Measurements from ENCODE around the gene TFDP1.

TFDP1 gene

DNA sequence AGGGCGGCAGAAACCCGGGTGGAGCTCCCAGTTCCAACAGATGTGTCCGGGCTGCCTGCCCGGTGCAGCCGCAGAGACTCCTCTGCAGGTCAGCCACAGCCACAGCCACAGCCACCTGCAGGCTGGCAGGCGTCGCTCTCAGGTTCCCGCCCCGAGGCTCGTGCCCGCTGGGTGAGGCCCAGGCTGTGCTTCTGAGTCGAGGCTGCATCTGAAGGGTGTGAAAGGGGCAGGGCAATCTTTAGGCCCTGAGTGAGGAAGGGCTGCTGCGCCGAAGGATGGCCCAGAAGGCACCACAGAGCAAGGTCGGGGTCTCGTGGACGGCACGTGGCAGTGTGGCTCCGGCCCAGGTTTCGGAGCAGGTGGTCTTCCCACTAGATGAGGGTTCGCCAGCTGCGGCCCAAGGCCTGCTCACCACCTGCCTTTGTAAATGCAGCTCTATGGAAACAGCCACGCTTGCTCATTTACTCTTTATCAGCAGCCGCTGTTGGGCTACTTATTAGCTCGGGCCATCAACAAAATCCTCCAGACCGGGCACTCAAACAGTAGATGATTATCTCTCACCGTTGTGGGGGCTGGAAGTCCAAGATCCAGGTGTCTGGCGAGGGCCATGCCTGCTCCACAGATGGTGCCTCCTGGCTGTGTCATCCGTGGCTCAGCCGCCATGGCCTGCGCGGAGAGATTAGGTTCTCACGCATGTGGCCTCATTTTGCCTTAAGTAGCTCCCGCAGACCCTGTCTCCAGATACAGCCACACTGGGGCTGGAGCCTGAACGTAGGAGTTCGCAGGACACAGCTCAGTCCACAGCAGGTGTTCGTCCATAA, 40.3 kb upstream of the TFDP1 start:
- Histone ChIP-seq H3K36me3 (ENCODE audit: control insufficient read depth, insufficient read depth, low read length) (peaks cover 33% of the 10 kb centered on the region), H3K27me3 (ENCODE audit: control insufficient read depth, insufficient read depth, low read length) (no peaks in the 10 kb centered on the region), H3K9ac (ENCODE audit: low read length) (no peak overlapping the region), H3K4me1 (ENCODE audit: control insufficient read depth, insufficient read depth, low read length) (peaks cover 13% of the 10 kb centered on the region; the same call in 1 of the 2 replicates), H3K9me3 (ENCODE audit: control insufficient read depth, insufficient read depth, low read depth, low read length) (no peaks in the 10 kb centered on the region), H3K4me3 (ENCODE audit: low read depth, low read length) (no peak overlapping the region), H3K27ac (ENCODE audit: low read depth, low read length) (no peak overlapping the region)

DNA sequence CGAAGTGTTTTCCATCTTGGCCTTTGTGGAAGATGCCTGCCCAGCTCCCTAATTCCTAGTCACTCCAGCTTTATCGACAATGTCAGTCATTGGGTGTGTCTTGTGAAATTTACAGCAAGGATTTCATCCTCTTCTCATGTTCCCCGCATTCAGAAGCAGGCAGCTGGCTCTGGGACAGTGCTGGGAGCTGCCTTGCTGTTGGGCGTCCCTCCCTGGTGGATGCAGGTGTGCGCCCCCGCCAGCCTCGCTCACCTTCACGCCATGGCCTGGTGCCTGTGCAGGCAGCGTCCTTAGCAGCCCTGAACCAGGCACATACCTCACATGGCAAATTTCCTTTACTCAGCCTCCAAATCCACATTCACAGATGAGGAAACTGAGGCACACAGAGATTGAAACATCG, 39.7 kb upstream of the TFDP1 start:
- Histone ChIP-seq H3K27ac (ENCODE audit: low read depth, low read length) (peak overlapping the region; percentile 49; the same call in 1 of the 2 replicates), H3K9me3 (ENCODE audit: control insufficient read depth, insufficient read depth, low read depth, low read length) (no peaks in the 10 kb centered on the region), H3K9ac (ENCODE audit: low read length) (no peak overlapping the region), H3K4me3 (ENCODE audit: low read depth, low read length) (no peak overlapping the region), H3K27me3 (ENCODE audit: control insufficient read depth, insufficient read depth, low read length) (no peaks in the 10 kb centered on the region), H3K36me3 (ENCODE audit: control insufficient read depth, insufficient read depth, low read length) (peaks cover 31% of the 10 kb centered on the region), H3K4me1 (ENCODE audit: control insufficient read depth, insufficient read depth, low read length) (peaks cover 13% of the 10 kb centered on the region; the same call in 1 of the 2 replicates)

DNA sequence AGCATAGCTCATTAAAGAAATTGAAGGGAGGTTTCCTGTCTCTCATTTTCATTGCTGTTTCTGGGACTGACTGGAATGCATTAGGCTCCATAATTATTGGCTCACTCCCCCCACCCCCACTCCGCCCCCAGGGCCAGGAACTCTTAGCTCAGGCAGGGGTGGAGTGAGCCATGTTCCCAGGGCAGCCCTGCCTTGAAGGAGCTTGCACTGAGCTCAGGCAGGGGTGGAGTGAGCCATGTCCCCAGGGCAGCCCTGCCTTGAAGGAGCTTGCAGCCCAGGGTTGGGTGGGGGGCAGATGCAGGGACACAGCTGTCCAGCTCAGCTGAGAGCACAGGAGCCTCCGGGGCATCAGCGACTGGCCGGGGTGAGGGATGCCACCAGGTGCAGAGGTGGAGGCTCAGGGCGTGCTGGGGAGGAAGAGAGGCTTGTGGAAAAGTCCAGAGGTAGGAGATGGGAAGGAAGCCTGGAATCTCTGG, 39.1 kb upstream of the TFDP1 start:
- no peaks in the 10 kb centered on the region for H3K9me3 ChIP-seq (ENCODE audit: control insufficient read depth, insufficient read depth, low read depth, low read length)
- peaks cover 30% of the 10 kb centered on the region for H3K36me3 ChIP-seq (ENCODE audit: control insufficient read depth, insufficient read depth, low read length)
- peak overlapping the region; percentile 36 for H3K9ac ChIP-seq (ENCODE audit: low read length)
- no peak overlapping the region for H3K4me3 ChIP-seq (ENCODE audit: low read depth, low read length)
- peaks cover 13% of the 10 kb centered on the region; the same call in 1 of the 2 replicates for H3K4me1 ChIP-seq (ENCODE audit: control insufficient read depth, insufficient read depth, low read length)
- H3K27me3 ChIP-seq (ENCODE audit: control insufficient read depth, insufficient read depth, low read length): no peaks in the 10 kb centered on the region
- peak overlapping the region; percentile 49; the same call in 1 of the 2 replicates for H3K27ac ChIP-seq (ENCODE audit: low read depth, low read length)

DNA sequence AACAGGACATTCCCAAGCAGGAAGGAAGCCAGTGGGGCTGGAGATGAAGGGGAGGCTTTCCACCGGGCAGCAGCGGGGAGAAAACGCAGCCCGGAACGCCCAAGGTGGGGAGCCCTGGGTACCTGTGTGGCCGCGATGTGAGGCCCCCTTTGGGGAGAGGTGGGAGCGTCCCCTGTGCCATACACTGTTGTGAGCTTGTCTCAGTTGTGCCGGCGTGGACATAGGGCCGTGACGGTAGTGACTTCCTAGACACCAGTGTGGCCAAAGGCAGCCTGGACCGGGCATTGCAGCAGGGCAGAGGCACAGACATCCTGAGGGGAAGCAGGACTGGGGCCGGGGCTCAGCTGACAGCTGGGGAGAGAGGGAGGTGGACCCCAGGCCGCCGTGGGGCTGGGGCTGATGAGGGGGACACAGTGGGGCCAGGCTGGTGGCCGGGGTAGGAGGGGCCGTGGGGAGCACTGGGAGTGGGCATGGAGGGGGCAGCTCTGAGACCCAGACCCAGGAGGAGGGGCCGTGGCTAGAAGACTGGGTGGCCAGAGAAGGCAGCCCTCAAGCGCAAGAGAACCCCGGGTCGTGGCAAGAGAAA, 38.5 kb upstream of the TFDP1 start:
- Histone ChIP-seq H3K27ac (ENCODE audit: low read depth, low read length) (no peak overlapping the region), H3K9ac (ENCODE audit: low read length) (no peak overlapping the region), H3K4me3 (ENCODE audit: low read depth, low read length) (no peak overlapping the region), H3K27me3 (ENCODE audit: control insufficient read depth, insufficient read depth, low read length) (no peaks in the 10 kb centered on the region), H3K4me1 (ENCODE audit: control insufficient read depth, insufficient read depth, low read length) (peaks cover 13% of the 10 kb centered on the region; the same call in 1 of the 2 replicates), H3K9me3 (ENCODE audit: control insufficient read depth, insufficient read depth, low read depth, low read length) (no peaks in the 10 kb centered on the region), H3K36me3 (ENCODE audit: control insufficient read depth, insufficient read depth, low read length) (peaks cover 28% of the 10 kb centered on the region)

DNA sequence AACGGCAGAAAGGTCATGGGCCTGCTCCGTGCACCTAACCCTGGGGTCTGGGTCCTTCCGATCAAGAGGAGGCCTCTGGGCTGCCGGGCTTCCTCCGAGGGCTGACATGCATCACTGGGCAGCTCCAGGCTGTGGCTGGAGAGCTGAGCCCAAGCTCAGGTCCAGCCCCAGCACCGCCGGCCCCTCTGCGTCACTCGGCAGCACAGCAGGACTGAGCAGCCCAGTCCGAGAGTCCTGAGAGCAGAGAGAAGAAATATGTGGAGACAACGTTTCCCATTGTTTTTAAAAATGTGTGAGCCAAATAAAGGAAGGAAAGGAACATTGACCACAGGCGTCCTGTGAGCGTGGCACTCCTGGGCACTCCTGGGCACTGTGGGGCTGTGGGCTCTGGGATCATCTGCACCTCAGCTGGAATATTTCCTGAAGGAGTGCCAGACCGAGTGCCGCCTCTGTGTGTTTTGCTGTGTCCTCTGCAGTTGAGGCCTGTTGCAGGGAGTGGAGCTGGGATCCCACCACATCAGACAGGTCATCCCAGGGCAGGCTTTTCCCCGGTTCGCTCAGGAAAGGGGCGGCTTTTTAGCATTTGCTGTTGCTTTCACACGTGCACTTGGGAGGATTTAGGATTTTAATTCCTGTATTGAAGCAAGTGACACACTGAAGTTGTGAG, 37.8 kb upstream of the TFDP1 start:
- Histone ChIP-seq H3K4me1 (ENCODE audit: control insufficient read depth, insufficient read depth, low read length) (peaks cover 13% of the 10 kb centered on the region; the same call in 1 of the 2 replicates), H3K4me3 (ENCODE audit: low read depth, low read length) (no peak overlapping the region), H3K9ac (ENCODE audit: low read length) (no peak overlapping the region), H3K27ac (ENCODE audit: low read depth, low read length) (peak overlapping the region; percentile 28; the same call in 1 of the 2 replicates), H3K27me3 (ENCODE audit: control insufficient read depth, insufficient read depth, low read length) (no peaks in the 10 kb centered on the region), H3K36me3 (ENCODE audit: control insufficient read depth, insufficient read depth, low read length) (peaks cover 28% of the 10 kb centered on the region), H3K9me3 (ENCODE audit: control insufficient read depth, insufficient read depth, low read depth, low read length) (no peaks in the 10 kb centered on the region)

DNA sequence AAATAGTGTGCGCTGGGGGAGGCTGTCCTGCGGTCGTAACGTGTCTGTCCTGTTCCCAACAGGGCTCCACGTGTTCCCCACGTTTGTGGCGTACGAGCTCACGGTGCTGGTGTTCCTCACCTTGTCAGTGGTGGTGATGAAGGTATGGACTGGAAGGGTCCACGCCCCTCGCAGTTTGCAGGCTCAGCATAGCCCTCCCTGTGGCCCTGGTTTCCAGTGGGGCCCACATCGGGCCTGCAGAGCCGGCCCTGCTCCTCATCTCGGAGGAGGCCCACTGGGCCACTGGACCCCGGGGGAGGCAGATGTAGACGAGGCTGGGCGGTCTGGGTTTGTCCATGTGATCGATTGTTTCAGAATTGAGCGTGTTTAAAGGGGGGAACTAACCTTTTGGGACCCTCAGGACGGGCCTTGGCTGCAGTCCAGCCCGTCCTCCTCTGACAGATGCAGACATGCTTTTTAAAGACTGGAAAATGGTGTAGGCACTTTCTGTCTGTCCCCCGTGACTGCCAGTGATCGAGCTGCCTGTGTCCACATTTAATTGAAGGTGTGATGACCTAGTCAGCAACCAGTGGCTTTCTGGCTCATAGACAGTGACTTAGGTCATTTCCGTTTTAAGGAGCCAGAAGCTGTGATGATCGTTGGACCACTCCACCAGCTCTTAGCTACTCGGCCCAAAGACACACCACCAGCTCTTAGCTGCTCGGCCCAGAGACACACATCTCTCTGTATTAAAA, 37.1 kb upstream of the TFDP1 start:
- Histone ChIP-seq H3K9ac (ENCODE audit: low read length) (no peak overlapping the region), H3K27ac (ENCODE audit: low read depth, low read length) (peak overlapping the region; percentile 28; the same call in 1 of the 2 replicates), H3K4me1 (ENCODE audit: control insufficient read depth, insufficient read depth, low read length) (peaks cover 13% of the 10 kb centered on the region; the same call in 1 of the 2 replicates)

DNA sequence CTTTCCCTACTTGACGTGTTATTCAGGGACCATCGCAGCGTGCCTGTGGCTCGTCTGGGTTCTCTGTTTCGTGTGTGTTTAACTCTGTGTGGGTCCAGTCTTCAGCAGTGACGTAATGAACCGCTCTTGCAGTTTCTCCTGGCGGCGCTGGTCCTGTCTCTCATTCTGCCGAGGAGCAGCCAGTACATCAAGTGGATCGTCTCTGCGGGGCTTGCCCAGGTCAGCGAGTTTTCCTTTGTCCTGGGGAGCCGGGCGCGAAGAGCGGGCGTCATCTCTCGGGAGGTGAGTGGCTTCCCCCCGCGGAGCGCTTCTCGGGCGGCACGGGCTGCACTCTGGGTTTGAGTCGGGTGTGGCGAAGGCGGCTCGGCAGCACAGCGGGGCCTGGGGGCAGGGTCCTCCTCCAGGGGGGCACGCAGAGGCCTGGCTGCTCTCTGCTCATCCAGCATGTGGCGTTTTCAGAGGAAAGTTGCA, 36.3 kb upstream of the TFDP1 start:
- H3K27ac ChIP-seq (ENCODE audit: low read depth, low read length): no peak overlapping the region
- no peak overlapping the region for H3K9ac ChIP-seq (ENCODE audit: low read length)
- no peak overlapping the region for H3K4me3 ChIP-seq (ENCODE audit: low read depth, low read length)
- peaks cover 30% of the 10 kb centered on the region for H3K36me3 ChIP-seq (ENCODE audit: control insufficient read depth, insufficient read depth, low read length)
- H3K9me3 ChIP-seq (ENCODE audit: control insufficient read depth, insufficient read depth, low read depth, low read length): no peaks in the 10 kb centered on the region
- peaks cover 13% of the 10 kb centered on the region; the same call in 1 of the 2 replicates for H3K4me1 ChIP-seq (ENCODE audit: control insufficient read depth, insufficient read depth, low read length)
- H3K27me3 ChIP-seq (ENCODE audit: control insufficient read depth, insufficient read depth, low read length): no peaks in the 10 kb centered on the region

More for the DNA sequence above, 37.1 kb upstream of the TFDP1 start:
- Histone ChIP-seq H3K4me3 (ENCODE audit: low read depth, low read length) (no peak overlapping the region), H3K9me3 (ENCODE audit: control insufficient read depth, insufficient read depth, low read depth, low read length) (no peaks in the 10 kb centered on the region), H3K36me3 (ENCODE audit: control insufficient read depth, insufficient read depth, low read length) (peaks cover 31% of the 10 kb centered on the region), H3K27me3 (ENCODE audit: control insufficient read depth, insufficient read depth, low read length) (no peaks in the 10 kb centered on the region)

DNA sequence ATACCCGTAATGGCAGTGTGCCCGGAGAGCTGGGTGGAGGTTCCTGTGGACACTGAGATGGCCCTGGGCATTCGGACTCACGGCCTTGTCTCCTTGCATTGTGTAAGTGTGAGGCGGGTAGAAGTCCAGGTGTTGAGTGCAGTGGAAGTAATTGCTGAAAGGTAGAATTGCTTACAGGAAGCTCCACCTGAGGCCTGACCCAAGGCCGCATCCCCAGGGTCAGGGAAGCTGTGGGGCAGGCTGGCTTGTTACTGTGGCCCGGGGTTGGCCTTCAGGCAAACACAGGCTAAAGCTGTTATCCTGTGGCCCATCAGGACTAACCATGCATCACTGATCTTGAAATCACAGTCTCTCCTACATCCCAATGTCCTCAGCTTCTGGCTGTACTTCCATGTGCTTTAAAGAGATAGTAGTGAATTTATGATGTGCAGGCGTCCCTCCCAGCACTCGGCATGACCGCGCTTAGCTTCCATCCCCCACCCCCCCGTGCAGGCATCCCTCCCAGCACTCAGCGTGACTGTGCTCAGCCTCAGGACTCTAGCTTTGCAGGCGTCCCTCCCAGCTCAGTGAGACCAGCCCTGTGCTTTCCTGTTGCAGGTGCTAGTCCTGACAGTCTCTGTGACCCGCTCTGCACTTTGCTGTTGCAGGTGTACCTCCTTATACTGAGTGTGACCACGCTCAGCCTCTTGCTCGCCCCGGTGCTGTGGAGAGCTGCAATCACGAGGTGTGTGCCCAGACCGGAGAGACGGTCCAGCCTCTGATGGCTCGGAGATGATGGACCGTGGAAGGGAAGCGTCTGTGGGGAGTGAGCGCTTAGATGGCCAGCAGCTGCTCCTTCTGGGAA, 35.6 kb upstream of the TFDP1 start:
- H3K4me1 ChIP-seq (ENCODE audit: control insufficient read depth, insufficient read depth, low read length): peaks cover 18% of the 10 kb centered on the region; the same call in 1 of the 2 replicates
- H3K9me3 ChIP-seq (ENCODE audit: control insufficient read depth, insufficient read depth, low read depth, low read length): no peaks in the 10 kb centered on the region
- no peaks in the 10 kb centered on the region for H3K27me3 ChIP-seq (ENCODE audit: control insufficient read depth, insufficient read depth, low read length)
- H3K27ac ChIP-seq (ENCODE audit: low read depth, low read length): no peak overlapping the region
- H3K36me3 ChIP-seq (ENCODE audit: control insufficient read depth, insufficient read depth, low read length): peaks cover 33% of the 10 kb centered on the region
- H3K4me3 ChIP-seq (ENCODE audit: low read depth, low read length): no peak overlapping the region
- H3K9ac ChIP-seq (ENCODE audit: low read length): peak overlapping the region; percentile 28

DNA sequence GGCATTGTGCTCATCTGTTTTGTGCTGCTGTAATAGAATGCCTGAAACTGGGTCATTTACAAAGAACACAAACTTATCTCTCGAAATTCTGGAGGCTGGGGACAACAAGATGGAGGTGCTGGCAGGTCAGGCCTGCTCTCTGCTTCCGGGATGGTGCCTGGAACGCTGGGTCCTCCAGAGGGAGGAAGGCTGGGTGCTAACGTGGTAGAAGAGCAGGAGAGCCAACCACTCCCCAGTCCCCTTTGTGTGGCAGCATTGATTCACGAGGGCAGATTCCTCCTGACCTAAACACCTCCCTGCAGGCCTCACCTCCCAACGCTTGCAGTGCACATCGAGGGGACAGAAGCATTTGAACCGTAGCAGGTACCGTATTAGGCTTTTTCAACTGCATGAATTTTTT, 34.1 kb upstream of the TFDP1 start:
- Histone ChIP-seq H3K9me3 (ENCODE audit: control insufficient read depth, insufficient read depth, low read depth, low read length) (no peaks in the 10 kb centered on the region), H3K4me1 (ENCODE audit: control insufficient read depth, insufficient read depth, low read length) (peaks cover 11% of the 10 kb centered on the region; the same call in 1 of the 2 replicates), H3K9ac (ENCODE audit: low read length) (no peak overlapping the region), H3K4me3 (ENCODE audit: low read depth, low read length) (no peak overlapping the region), H3K27ac (ENCODE audit: low read depth, low read length) (no peak overlapping the region), H3K36me3 (ENCODE audit: control insufficient read depth, insufficient read depth, low read length) (peaks cover 33% of the 10 kb centered on the region), H3K27me3 (ENCODE audit: control insufficient read depth, insufficient read depth, low read length) (no peaks in the 10 kb centered on the region)

Measured in HUES6 (cell line).